NCI-H2196 treated with DMSO at 0.1 percent for 48 hours (cell line): ENCODE results near the gene BTBD1.

Experiments used
- DNase-seq: peaks from one replicate; lab custom pipeline; 2025; ENCODE audit not compliant: unreplicated experiment; lab: John Stamatoyannopoulos, UW

Gene BTBD1

DNA sequence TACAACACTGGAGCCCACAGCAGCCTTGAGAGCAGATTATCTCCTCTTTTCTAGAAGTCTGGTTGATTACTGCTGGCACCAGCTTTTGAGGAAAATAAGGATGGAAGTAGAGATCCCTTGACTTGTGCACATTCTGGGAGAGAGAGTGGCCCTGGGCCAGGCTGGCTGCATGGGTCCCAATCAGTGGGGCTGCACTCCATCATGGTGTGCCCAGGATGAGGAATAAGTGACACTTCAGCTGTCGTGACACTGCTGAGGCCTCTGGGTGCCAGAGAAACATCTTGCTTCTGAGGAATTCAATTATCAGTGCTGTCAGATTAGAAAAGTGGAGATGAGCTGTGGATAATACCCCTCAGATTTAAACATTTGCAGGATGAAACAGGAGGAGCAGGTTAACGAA, 72.0 kb downstream of the BTBD1 start:
- no peak for DNase-seq

DNA sequence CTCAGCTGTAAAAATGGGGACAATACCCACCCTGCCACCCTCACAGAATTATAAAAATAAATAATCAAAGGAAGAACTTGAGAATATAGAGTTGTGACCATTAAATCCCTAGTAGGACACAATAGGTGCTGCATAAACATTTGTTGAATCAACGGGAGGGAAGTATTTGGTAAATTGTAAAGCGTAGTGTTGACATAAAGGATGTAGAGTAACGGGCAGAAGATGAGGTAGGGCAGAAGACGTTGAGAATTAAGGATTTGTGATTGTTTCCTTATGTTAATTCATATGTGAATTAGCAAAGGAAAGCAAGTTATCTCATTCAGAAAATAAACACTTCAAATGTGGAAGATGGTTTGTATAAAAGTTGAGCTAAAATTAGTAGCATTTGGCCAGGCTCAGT, 73.9 kb downstream of the BTBD1 start:
- DNase-seq, result no peak

DNA sequence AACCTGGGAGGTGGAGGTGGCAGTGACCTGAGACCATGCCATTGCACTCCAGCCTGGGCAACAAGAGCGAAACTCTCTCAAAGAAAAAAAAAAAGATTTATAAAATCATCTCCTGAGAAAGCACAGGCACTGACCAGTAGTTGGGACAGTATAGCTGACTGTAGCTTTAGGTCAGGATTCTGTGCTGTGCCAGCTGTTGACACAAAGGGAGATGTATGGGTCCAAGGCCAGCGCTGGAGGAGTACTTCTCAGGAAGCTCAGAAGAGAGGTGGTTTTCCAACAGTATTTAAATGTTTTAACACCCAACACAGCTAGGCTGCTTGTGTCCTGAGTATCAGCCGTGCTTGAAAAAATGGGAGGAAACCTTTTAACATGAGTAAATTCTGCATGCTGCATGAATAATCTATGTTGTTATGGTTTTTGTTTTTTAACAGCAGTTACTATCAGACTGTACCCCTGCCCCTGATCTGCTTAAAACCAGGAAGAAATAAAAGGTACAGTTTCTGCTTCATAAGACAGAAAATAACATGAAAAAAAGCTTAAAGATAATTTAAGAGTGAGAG, 74.5 kb downstream of the BTBD1 start:
- no peak for DNase-seq

DNA sequence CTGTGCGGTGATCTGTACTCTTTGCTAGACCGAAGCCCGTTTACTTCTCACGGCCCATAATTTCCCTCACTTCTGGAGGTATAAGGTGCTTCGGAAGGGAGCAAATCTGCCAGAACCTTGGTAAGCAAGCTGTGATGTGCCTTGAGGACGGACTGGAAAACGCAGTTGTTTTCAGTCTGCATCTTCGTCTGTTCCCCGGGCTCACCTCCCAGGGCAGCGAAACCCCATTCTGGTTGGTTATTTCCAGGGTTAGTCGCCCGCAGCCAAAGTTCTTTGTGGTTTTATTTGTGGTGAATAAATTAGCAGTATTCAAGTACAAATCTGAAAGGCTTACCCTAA, 80.6 kb downstream of the BTBD1 start:
- no peak for DNase-seq

DNA sequence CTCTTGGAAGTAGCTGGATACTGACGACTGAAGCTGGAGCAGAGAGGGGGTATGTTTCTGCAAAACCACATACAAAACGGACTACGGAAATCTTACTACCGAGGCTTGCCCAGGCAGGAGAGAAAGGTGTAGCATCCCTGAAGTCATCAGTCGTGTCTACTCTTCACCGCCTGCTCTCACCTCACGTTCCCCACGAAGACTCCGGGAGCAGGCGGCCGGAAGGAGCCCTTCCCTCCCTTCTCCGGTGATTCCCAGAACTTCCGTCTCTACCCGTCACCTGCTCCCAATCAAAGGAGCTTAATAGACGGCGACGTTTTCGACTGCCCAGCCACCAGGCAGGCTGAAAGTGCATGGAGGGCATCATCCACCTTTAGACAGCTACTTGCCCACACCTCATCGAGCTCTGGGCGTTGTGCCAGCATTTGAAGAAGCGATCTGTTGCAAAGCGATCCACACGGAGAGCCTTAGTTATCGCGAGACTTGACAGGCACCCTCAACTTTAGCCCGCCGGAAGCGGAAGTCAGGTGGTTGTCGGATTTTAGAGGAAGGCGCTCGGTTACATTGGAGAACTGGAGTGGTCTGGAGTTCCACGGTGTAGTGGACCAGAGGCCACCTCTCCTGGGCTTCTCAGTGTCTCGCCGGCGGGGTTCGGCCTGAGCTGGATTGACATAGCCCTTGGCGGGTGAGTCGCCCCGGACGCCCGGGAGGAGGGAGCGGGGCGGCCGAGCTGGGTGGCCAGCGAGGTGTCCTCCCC, 81.2 kb downstream of the BTBD1 start, which contains the start of gene RAMAC:
Gene RAMAC (plus strand): TSS at position 523 of the 754 bp plus-strand sequence. CDS start 2,809 bp downstream, outside the sequence.
- DNase-seq, result peak; percentile 70

DNA sequence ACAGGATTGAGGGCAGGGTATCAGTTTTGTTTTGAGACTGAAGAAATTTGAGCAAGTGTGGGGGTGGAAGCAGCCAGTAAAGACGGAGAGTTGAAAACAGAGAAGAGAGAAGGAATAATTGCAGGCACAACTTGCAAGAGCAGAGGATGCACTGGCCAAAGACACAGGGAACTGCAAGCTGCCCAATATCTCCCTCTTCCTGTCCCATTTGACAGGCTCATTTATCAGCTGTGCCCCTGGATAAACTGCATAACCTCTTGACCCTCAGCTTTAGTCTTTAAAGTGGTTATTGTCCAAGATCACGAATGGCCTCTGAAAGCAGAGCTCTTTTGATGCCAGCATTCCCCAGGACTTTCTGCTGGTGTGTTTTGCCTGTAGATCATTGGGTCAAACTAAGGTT, 86.1 kb downstream of the BTBD1 start:
- DNase-seq, result no peak

DNA sequence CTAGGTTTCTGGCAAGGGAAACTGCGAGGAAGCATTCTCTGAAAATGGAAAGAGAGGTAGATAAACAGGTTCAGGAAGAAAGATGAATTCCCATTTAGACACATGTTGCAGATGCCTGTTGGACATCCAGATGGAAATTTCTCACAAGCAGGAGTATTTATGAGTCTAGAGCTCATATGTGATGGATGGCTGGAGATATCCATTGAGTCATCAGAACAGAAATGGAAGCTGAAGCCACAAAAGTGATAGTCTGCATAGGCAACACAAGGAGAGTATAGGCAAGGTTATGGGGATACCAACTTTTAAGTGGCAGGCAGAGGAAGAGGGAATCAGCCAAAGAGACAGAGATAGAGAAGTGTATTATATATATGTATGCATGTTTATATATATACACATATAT, 87.3 kb downstream of the BTBD1 start:
- DNase-seq, result no peak

DNA sequence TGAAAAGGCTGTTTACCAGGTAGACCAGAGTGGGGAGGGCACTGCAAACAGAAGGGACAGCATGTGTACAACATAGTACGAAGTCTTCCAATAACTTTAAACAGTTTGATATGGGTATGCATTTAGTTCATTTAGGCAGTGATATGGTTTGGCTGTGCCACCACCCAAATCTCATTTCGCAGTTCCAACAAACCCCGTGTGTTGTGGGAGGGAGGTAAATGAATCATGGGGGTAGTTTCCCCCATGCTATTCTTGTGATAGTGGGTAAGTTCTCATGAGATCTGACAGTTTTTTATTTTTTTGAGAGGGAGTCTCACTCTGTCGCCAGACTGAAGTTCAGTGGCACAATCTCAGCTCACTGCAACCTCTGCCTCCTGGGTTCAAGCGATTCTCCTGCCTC, 88.6 kb downstream of the BTBD1 start:
- DNase-seq, result no peak

DNA sequence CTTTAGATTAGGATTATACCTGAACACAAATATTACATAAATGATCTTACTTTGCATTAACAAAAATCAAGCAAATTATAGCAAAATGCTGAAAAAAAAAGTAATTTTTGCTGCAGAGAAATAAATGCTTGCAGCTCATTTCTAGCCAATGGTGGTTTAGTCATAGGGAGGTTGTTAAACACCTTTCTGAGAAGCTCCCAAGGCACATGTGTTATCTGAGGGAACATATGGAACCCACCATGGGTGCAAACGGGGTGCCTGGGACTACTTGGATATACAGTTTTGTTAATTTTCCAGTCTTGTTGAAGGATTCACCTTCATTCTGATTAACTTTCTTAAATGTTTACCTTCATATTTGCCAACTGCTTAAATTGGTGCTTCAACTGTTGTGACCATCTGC, 90.0 kb downstream of the BTBD1 start:
- DNase-seq, result no peak

DNA sequence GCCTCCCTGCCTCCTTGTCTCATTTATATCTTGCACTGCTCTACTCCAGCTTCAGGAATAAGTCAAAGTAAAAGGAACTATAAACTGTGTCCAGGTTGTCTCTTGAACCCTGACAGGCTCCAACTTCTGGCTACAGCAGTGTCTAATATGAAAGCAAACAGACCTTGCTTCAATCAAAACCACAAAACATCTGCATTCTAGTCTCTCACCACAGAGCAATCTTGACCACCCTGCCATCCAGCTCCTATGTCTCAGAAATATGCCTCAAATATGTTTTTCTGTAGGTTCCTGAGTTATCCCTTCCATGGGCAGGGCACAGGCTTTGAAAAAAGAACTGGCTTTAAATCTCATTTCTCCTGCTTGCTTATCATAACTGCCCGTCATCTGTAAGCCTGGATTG, 94.1 kb downstream of the BTBD1 start:
- no peak for DNase-seq

DNA sequence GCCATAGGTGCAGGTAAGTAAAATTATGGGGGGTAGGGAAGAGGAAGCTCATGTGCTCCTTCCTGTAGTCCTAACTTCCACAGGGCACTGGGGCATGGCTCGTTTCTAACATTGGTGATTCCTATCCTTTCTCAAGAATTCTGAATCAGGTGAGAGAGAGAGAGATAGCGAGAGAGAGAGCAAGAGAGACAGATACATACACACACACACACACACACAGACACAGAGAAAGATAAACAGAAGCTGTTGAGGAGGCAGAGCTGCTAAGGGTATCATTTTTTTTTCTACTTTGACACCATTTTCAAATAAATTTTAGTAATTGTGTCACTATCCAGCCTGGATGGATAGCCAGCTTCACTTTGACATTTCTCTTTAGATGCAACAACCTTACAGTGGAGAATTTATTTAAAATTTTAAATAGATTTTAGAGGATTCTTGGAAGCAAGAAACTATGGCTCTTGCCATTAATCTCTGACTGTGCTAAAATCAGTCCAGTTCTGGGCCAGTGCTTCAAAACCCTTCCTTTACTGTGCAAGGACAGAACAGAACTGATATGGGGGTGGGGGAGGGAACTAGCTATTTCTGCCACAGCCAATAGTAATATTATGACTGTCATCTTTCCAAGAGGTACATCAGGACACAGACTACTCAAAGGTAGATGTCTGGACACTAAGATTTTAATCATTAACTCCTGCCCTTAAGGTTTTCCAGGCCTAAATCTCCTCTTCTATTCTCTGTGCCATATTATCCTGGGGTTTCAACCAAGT, 95.7 kb downstream of the BTBD1 start:
- no peak for DNase-seq

DNA sequence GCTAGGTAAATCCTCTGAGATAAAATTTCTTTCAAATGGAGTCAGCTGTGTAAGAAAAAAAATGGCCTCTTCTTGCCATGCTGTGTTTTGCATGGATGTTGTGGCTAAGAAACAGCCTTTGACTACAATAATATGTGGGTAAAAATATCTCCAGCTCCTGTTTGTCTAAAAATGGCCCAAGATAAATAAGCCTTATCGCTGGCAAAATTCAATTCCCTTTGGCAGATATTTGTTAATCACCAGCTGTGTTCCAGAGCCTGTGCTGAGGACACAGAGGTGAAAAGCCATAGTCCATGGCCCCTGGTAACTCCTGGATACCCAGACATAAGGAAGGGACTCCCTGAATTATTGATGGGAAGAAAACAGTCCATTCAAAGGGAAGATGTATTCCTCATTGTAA, 96.4 kb downstream of the BTBD1 start:
- no peak for DNase-seq

DNA sequence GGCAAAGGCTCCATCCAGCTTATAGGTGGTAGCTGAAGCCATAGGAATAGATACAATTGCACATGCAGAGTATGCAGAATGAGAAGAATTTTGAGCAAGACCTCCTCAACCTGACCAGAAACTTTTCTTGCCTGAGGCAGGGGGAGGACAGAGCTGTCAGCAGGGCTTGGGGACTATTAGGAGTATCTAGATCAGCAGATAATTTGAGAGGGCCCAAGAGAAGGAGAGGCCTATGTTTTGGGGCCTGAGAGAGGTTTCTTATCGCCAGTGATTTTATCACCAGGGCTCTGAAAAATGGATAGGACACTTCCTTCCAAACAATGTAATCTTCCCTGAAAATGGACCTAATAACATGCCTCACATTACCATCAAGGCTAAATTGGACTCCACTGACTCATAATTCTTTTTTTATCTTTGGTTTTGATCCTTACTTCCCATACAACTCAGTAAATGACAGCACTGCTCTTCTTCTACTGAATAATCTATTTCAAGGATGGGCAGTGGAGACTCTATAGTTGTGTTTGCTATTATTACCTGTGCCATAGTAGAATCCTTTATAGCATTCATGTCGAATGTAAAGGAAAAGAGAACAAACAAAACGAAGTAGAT, 96.9 kb downstream of the BTBD1 start:
- DNase-seq, result no peak

DNA sequence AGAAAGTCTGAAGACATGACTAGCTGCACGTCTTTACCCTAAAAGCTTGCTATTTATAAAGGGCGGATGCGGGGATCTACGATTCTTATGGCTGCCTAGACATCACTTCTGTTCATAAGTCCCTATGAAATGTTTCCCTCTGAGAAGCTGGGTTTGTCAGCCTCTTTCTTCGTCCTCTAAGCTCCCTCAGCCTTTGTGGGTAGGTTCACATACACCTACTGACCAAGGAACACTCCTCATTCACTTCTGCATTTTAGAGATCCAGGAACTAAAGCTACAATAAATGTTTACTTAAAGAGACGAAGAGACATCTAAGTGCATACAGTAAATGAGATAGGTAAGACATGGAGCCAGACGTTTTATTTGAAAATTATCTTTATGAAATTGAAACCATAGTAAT, 97.7 kb downstream of the BTBD1 start:
- DNase-seq, result no peak

DNA sequence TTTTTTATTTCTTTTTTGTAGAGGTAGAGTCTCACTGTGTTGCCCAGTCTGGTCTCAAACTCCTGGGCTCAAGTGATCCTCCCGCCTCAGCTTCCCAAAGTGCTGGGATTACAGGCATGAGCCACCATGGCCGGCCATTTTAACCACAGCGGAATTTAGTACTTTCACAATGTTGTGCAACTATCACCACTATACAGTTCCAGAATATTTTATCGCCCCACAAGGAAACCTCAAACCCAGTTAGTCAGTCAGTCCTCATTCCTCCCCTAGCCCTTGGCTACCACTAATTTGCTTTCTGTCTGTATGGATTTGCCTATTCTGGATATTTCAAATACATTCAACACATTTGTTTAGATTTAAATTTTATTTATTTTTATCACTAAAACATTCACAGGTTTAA, 99.0 kb downstream of the BTBD1 start:
- no peak for DNase-seq

DNA sequence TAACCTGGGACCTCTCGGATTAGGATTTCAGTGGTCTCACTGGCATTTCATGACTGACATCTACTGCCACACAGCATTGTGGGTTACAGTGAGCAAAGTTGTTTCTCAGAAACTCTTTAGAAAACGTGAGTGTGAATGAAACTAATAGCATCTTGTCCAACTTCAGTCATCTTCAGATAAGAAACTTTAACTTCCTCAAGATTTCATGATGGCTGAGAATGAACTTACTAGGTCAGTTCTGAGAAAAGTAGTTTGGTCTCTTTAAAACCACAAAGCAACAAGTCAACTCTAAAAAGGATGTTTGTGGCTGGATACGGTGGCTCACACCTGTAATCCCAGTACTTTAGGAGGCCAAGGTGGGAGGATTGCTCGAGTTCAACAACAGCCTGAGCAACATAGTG, 100.4 kb downstream of the BTBD1 start:
- no peak for DNase-seq
